K562 (cell line): Measurements from ENCODE around the gene DNAH8. TPM values are rescaled to one million over a fixed set of nuclear protein-coding genes. Genes with fewer than 3 reads are reported as not detected.

Experiments used
- ATAC-seq: fragments of 200-7000 bp; cut with Tn5 transposase; 3 replicates; pipeline ENCODE4 v1.9.1; 2020; ENCODE audit warnings: moderate library complexity
- BruUV-seq: library from RNA; stranded (reverse); fragments of 400-500 nt; replicated peaks from 2 replicates; lab custom pipeline; 2021; lab: Mats Ljungman, UMichigan
- CTCF ChIA-PET: fragments of 300-600 bp; formaldehyde crosslinking; extraction: SDS; loops from one replicate; lab custom pipeline; 2021; ENCODE audit warnings: low intra/inter-chr PET ratio; lab: Yijun Ruan, JAX
- POLR2A ChIA-PET: fragments of 300-600, 350-650 bp; sonication (Branson Sonifier 250); formaldehyde crosslinking; extraction: SDS; loops from one replicate; lab custom pipeline; 2021; ENCODE audit warnings: antibody characterized with exemption, inconsistent platforms; lab: Yijun Ruan, JAX
- DNase-seq, 4 experiments: peaks; one replicate each; pipeline versions ENCODE4 v3.0.0 to v3.0.0-alpha.2; 2011 to 2018; ENCODE audit warnings: low spot score in 3 of 4, mixed read lengths in 3 of 4; ENCODE audit errors: extremely low read depth in 1 of 4
- FAIRE-seq: peaks from 2 replicates; lab custom pipeline; 2011; peaks lifted over from hg19 to GRCh38; lab: Jason Lieb, UNC
- H2AFZ ChIP-seq: 2 replicates; pipeline ENCODE4 v1.6.0; 2011; ENCODE audit warnings: low read depth, low read length, control low read depth, inconsistent platforms
- H3K27ac ChIP-seq: fragments of 200-600 bp; 3 replicates; pipeline ENCODE4 v1.8.0; 2011; ENCODE audit warnings: low read depth, mild to moderate bottlenecking, control low read depth, inconsistent platforms, low read length, moderate library complexity, mixed read lengths; ENCODE audit errors: extremely low read depth
- H3K27me3 ChIP-seq, 2 experiments: fragments of 300-600 bp in 1 of 2; 2 replicates in 1 of 2; 3 replicates in 1 of 2; pipeline versions ENCODE4 v1.6.0 to v1.8.0; 2011; ENCODE audit warnings: inconsistent platforms in 2 of 2, low read length in 2 of 2, mild to moderate bottlenecking in 1 of 2, mixed read lengths in 1 of 2, moderate library complexity in 1 of 2; ENCODE audit not compliant: control insufficient read depth in 2 of 2, insufficient read depth in 2 of 2
- H3K36me3 ChIP-seq: fragments of 300-600 bp; 3 replicates; pipeline ENCODE4 v1.8.0; 2011; ENCODE audit warnings: mild to moderate bottlenecking, low read length, inconsistent platforms; ENCODE audit not compliant: control insufficient read depth, insufficient read depth
- H3K4me1 ChIP-seq, 2 experiments: fragments of 200-600 bp in 1 of 2; replicated peaks in 1 of 2; 2 replicates in 1 of 2; 3 replicates in 1 of 2; pipeline versions ENCODE4 v1.5.1 to v1.8.0; 2011; ENCODE audit warnings: inconsistent platforms in 2 of 2, low read length in 2 of 2, mild to moderate bottlenecking in 1 of 2, mixed read lengths in 1 of 2, moderate library complexity in 1 of 2; ENCODE audit not compliant: control insufficient read depth in 2 of 2, insufficient read depth in 2 of 2
- H3K4me2 ChIP-seq: 2 replicates; pipeline ENCODE4 v1.6.1; 2011; ENCODE audit warnings: low read length, control low read depth, inconsistent platforms, mixed read lengths; ENCODE audit not compliant: insufficient read depth
- H3K4me3 ChIP-seq: fragments of 200-600 bp; sonication (generic), shearing (Covaris generic); 2 replicates; pipeline ENCODE4 v1.5.1; 2016; ENCODE audit warnings: control low read depth, inconsistent platforms
- H3K79me2 ChIP-seq: fragments of 200-600 bp; 3 replicates; pipeline ENCODE4 v1.8.0; 2011; ENCODE audit warnings: low read length, inconsistent platforms; ENCODE audit not compliant: control insufficient read depth, insufficient read depth
- H3K9ac ChIP-seq, 2 experiments: 2 replicates each; pipeline versions ENCODE4 v1.6.0 to v1.6.1; 2011; ENCODE audit warnings: low read depth in 2 of 2, low read length in 2 of 2, control low read depth in 1 of 2, inconsistent platforms in 1 of 2, mild to moderate bottlenecking in 1 of 2, mixed read lengths in 1 of 2; ENCODE audit not compliant: insufficient read depth in 1 of 2
- H3K9me1 ChIP-seq: one replicate; pipeline ENCODE4 v1.6.0; 2011; ENCODE audit warnings: inconsistent platforms, mild to moderate bottlenecking, low read length, moderate library complexity; ENCODE audit not compliant: control insufficient read depth, insufficient read depth
- H3K9me3 ChIP-seq: replicated peaks from 2 replicates; pipeline ENCODE4 v1.5.1; 2011; ENCODE audit warnings: low read depth, low read length, inconsistent platforms; ENCODE audit not compliant: control insufficient read depth, insufficient read depth
- H4K20me1 ChIP-seq: replicated peaks from 2 replicates; pipeline ENCODE4 v1.6.1; 2011; ENCODE audit warnings: low read length, inconsistent platforms, mixed read lengths; ENCODE audit not compliant: control insufficient read depth, insufficient read depth
- ARID1B ChIP-seq: fragments of 450-650 bp; IDR thresholded peaks from 2 replicates; pipeline ENCODE4 v1.6.1; 2016; ENCODE audit warnings: antibody characterized with exemption, mild to moderate bottlenecking, inconsistent platforms
- HDGF ChIP-seq: fragments of 450-650 bp; IDR thresholded peaks from 2 replicates; pipeline ENCODE4 v1.6.1; 2016
- MED1 ChIP-seq: sonication (generic); formaldehyde crosslinking; IDR thresholded peaks from 2 replicates; pipeline ENCODE4 v1.8.1; 2023; ENCODE audit warnings: missing genetic modification reagents, borderline replicate concordance
- PCBP2 ChIP-seq: fragments of 200-400 bp; formaldehyde crosslinking; IDR thresholded peaks from 2 replicates; pipeline ENCODE4 v1.6.1; 2018; ENCODE audit warnings: low read length, low read depth, mild to moderate bottlenecking, moderate library complexity; ENCODE audit not compliant: poor library complexity, severe bottlenecking
- SIRT6 ChIP-seq: IDR thresholded peaks from one replicate; pipeline ENCODE4 v1.6.1; 2012; ENCODE audit warnings: low read depth, mild to moderate bottlenecking, control low read depth, inconsistent platforms, low read length, moderate library complexity
- SRSF9 ChIP-seq: fragments of 200-400 bp; formaldehyde crosslinking; IDR thresholded peaks from 2 replicates; pipeline ENCODE4 v1.6.1; 2017; ENCODE audit warnings: low read depth, low read length, borderline replicate concordance
- ZNF324 ChIP-seq: fragments of 250-450 bp; sonication (Bioruptor Pico); IDR thresholded peaks from 2 replicates; pipeline ENCODE4 v1.4.0; 2020; ENCODE audit warnings: mild to moderate bottlenecking
- ZNF830 ChIP-seq: fragments of 250-450 bp; sonication (Bioruptor Pico); IDR thresholded peaks from 2 replicates; pipeline ENCODE4 v1.5.0; 2021; ENCODE audit warnings: mild to moderate bottlenecking
- WGBS: fragments of 100-300 bp; shearing (Covaris generic); methylation state at CpG from one replicate; pipeline ENCODE4 v1.1.6; 2016; ENCODE audit warnings: low coverage, mixed read lengths; ENCODE audit not compliant: insufficient coverage; ENCODE audit errors: missing lambda C conversion rate; 5-methylcytosine and 5-hydroxymethylcytosine counted together
- in situ Hi-C: fragments of 300-500 bp; cut with MboI; formaldehyde crosslinking; loops from 4 replicates; pipeline ENCODE4 v1.15.0; 2018; ENCODE audit warnings: inconsistent platforms, mixed read lengths
- intact Hi-C: fragments of 100-400 bp; cut with micrococcal nuclease; formaldehyde crosslinking; loops from 2 replicates; pipeline ENCODE4 v1.14.2; 2022
- polyA plus RNA-seq, 8 experiments: library from polyadenylated mRNA; depleted of rRNA in 4 of 8; stranded (reverse) in 5 of 8; unstranded in 3 of 8; fragments of >200 nt; fragmentation: Nextera tagmentation in 2 of 8; fragmentation: Illumina TruSeq in 1 of 8; extraction: Ambion mirVana in 2 of 8; extraction: Trizol in 1 of 8; gene quantifications; 2 replicates each; pipeline versions ENCODE4 v1.2.1 to v1.2.3, GENCODE V29; 2011 to 2014; ENCODE audit warnings: inconsistent platforms in 1 of 8, missing spikeins in 1 of 8
- total RNA-seq, 7 experiments: library from RNA; depleted of rRNA in 6 of 7; stranded (reverse); fragments of >200 nt in 6 of 7; fragmentation: Illumina TruSeq in 2 of 7; extraction: Trizol in 2 of 7; gene quantifications; 2 replicates each; pipeline versions ENCODE4 v1.2.1 to v1.2.3, GENCODE V29; 2011 to 2021; ENCODE audit warnings: low replicate concordance in 1 of 7
- TF ChIP-seq, protein P1 (sequence below): fragments of 250-450 bp; sonication (Bioruptor Pico); IDR thresholded peaks from 2 replicates; pipeline ENCODE4 v1.4.0; 2020
- TF ChIP-seq, protein P2 (sequence below): sonication (generic); formaldehyde crosslinking; IDR thresholded peaks from 2 replicates; pipeline ENCODE4 v1.8.1; 2023; ENCODE audit warnings: mild to moderate bottlenecking, missing genetic modification reagents

DNAH8 gene
- total and polyA plus RNA-seq, 9 of the 15 experiments (the other 6 are each of a cell fraction or from before 2014, with no cell fraction given), result 1.2 to 4.2 (median 2.9) TPM

DNA sequence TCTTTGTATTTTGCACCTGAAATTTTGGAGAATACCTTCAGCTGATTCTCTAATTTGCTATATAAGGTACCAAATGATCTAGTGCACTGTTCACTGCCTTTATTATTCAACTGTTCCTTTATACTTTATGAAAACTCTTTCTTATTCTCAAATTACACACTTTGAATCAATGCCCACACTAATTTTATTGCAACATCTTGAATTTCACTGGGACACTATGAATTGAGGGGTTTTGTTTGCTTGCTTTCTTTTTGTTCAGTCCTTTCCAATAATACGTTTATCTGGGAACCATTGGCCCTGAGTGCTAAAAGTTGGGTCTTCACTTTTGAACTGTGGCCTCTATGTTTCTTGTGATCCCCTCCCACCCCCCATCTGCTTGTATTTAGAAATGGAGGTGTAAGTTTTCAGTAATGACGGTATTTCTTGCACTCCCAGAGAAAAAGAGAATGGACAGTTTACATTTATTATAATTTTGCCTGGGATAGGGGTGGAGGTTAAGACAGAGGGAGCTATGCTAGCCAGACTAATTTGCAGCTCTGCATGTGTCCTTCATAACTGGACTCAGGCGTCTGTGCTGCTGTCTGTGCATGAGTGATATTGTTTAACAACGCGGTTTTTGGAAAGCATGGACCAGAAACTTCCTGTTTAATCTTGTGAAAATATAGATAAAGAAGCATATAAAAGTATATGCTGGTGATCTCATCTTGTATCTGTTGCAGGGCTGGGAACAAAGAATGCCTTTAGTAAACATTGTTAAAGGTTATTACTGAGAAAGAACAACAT, 98.1 kb downstream of the DNAH8 start:
- no TSS peak for BruUV-seq
- TF ChIP-seq PCBP2 (no peak), MED1 (CRISPR knock-in tag) (no peak), SRSF9 (no peak), SIRT6 (no peak), HDGF (no peak), ZNF830 (no peak), ARID1B (no peak), ZNF324 (CRISPR knock-in tag) (no peak)
- TF ChIP-seq, protein P1, sequence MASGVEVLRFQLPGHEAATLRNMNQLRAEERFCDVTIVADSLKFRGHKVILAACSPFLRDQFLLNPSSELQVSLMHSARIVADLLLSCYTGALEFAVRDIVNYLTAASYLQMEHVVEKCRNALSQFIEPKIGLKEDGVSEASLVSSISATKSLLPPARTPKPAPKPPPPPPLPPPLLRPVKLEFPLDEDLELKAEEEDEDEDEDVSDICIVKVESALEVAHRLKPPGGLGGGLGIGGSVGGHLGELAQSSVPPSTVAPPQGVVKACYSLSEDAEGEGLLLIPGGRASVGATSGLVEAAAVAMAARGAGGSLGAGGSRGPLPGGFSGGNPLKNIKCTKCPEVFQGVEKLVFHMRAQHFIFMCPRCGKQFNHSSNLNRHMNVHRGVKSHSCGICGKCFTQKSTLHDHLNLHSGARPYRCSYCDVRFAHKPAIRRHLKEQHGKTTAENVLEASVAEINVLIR (CRISPR knock-in tag), result no peak
- TF ChIP-seq, protein P2, sequence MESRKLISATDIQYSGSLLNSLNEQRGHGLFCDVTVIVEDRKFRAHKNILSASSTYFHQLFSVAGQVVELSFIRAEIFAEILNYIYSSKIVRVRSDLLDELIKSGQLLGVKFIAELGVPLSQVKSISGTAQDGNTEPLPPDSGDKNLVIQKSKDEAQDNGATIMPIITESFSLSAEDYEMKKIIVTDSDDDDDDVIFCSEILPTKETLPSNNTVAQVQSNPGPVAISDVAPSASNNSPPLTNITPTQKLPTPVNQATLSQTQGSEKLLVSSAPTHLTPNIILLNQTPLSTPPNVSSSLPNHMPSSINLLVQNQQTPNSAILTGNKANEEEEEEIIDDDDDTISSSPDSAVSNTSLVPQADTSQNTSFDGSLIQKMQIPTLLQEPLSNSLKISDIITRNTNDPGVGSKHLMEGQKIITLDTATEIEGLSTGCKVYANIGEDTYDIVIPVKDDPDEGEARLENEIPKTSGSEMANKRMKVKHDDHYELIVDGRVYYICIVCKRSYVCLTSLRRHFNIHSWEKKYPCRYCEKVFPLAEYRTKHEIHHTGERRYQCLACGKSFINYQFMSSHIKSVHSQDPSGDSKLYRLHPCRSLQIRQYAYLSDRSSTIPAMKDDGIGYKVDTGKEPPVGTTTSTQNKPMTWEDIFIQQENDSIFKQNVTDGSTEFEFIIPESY, result no peak

More for the DNA sequence above, 98.1 kb downstream of the DNAH8 start:
- H3K36me3 ChIP-seq, result no peaks in the 10 kb centered on the region
- ATAC-seq (no peak), DNase-seq (no peak), FAIRE-seq (no peak)
- no peaks in the 10 kb centered on the region; a peak in 1 of 5 replicates for H3K4me1 ChIP-seq
- no peak overlapping the region for H3K4me2 ChIP-seq
- H3K27ac ChIP-seq, result no peak overlapping the region
- no peaks in the 10 kb centered on the region; a peak in 1 of 5 replicates for H3K27me3 ChIP-seq
- no peak overlapping the region for H2AFZ ChIP-seq
- in situ Hi-C loops (no loop called here), intact Hi-C loops (no loop called here)
- H3K4me3 ChIP-seq, result no peak overlapping the region
- no peaks in the 10 kb centered on the region for H3K9me1 ChIP-seq
- ChIA-PET POLR2A (interaction anchor here (0.7 to 1.4 kb wide), 3 partner anchors 8 to 47 kb away, joined by 3 to 4 read pairs (median 3); no protein-coding TSS in a partner anchor), CTCF (interaction anchor here (0.7 kb wide), 1 partner anchor 289 kb away, joined by 3 read pairs; no protein-coding TSS in a partner anchor)
- WGBS, result 15% methylated on average over 5 of the region's 5 CpGs
- H3K79me2 ChIP-seq, result no peaks in the 10 kb centered on the region
- H3K9ac ChIP-seq, result no peak overlapping the region
- H3K9me3 ChIP-seq, result no peaks in the 10 kb centered on the region
- H4K20me1 ChIP-seq, result no peaks in the 10 kb centered on the region
